PC-3 (cell line): ENCODE data around the gene RASGRP3.

Experiments
- EZH2 ChIP-seq: fragments of 300-600 bp; sonication (generic); IDR thresholded peaks from one replicate; pipeline ENCODE4 v1.6.1; 2017; ENCODE audit warnings: antibody characterized with exemption, mild to moderate bottlenecking, low read length; ENCODE audit not compliant: unreplicated experiment
- TF ChIP-seq, protein P1 (sequence below): fragments of 300-600 bp; sonication (generic); conservative IDR thresholded peaks from 2 replicates; pipeline ENCODE4 v1.5.1; 2017; ENCODE audit warnings: antibody characterized with exemption, low read depth, mild to moderate bottlenecking, low read length

DNA sequence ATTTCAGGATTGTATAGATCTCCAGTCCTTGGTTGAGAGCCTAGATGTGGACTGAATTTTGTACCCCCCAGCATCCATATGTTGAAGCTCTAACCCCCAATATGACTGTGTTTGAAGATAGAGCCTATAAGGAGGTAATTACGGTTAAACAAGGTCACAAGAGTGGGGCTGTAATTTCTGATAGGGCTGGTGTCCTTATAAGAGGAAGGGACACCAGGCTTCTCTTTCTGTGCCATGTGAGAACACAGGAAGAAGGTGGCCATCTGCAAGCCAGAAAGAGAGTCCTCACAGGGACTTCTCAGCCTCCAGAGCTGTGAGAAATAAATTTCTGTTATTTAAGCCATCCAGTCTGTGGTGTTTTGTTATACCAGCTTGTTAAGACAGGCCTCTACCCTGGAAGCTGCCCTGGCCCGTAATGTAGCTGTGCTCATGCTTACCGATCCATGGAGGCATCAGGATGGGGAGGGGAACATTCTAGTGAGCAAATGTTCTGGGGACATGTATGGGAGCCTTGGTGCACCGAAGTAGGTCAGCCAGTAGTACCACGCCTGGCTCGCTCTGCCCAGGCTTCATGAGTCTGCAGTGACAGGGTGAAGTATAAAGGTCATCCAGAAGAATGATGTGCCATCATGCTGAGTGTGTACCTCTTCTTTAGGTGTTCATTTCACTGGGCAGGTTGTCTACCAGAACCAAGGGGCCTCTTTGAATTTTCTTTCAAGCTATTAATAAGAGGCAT, 16.1 kb downstream of the RASGRP3 start:
- TF ChIP-seq, protein P1, sequence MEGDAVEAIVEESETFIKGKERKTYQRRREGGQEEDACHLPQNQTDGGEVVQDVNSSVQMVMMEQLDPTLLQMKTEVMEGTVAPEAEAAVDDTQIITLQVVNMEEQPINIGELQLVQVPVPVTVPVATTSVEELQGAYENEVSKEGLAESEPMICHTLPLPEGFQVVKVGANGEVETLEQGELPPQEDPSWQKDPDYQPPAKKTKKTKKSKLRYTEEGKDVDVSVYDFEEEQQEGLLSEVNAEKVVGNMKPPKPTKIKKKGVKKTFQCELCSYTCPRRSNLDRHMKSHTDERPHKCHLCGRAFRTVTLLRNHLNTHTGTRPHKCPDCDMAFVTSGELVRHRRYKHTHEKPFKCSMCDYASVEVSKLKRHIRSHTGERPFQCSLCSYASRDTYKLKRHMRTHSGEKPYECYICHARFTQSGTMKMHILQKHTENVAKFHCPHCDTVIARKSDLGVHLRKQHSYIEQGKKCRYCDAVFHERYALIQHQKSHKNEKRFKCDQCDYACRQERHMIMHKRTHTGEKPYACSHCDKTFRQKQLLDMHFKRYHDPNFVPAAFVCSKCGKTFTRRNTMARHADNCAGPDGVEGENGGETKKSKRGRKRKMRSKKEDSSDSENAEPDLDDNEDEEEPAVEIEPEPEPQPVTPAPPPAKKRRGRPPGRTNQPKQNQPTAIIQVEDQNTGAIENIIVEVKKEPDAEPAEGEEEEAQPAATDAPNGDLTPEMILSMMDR, result no peak
- TF ChIP-seq EZH2, result no peak
